Sigmoid colon (tissue), 7 donors: Measurements from ENCODE around the gene PARD3. TPM values are rescaled to one million over a fixed set of nuclear protein-coding genes. Genes with fewer than 3 reads are reported as not detected.

ENCODE experiments used
- DNase-seq: peaks from one replicate; pipeline ENCODE4 v3.0.0-alpha.2; 2019
- H3K27ac ChIP-seq, 4 donors: fragments of 200-600 bp; sonication (generic); one replicate each; pipeline ENCODE4 v1.5.1; 2016 to 2019; ENCODE audit warnings: mild to moderate bottlenecking in 1 of 4
- H3K27me3 ChIP-seq, 3 donors: fragments of 200-600 bp; sonication (generic); one replicate each; pipeline ENCODE4 v1.5.1; 2019; ENCODE audit warnings: mild to moderate bottlenecking in 1 of 3
- H3K36me3 ChIP-seq, 4 donors: fragments of 200-600 bp; sonication (generic); one replicate each; pipeline ENCODE4 v1.5.1; 2016 to 2019
- H3K4me1 ChIP-seq, 4 donors: fragments of 200-600 bp; sonication (generic); one replicate each; pipeline ENCODE4 v1.5.1; 2017 to 2019
- H3K4me3 ChIP-seq, 4 donors: fragments of 200-600 bp; sonication (generic); one replicate each; pipeline ENCODE4 v1.5.1; 2017 to 2019; ENCODE audit warnings: mild to moderate bottlenecking in 2 of 4, moderate library complexity in 1 of 4
- H3K9me3 ChIP-seq, 4 donors: fragments of 200-600 bp in 3 of 4; sonication (generic) in 3 of 4; one replicate each; pipeline versions ENCODE4 v1.5.1 to v1.6.1; 2013 to 2019
- CTCF ChIP-seq, 4 experiments: fragments of 450-650 bp in 3 of 4; fragments of 200-600 bp in 1 of 4; IDR thresholded peaks; one replicate each; pipeline ENCODE4 v1.5.1; 2016 to 2019; ENCODE audit warnings: antibody characterized with exemption in 4 of 4, mild to moderate bottlenecking in 3 of 4, moderate library complexity in 2 of 4
- EP300 ChIP-seq, 4 donors: sonication (generic); formaldehyde crosslinking; IDR thresholded peaks; one replicate each; pipeline ENCODE4 v1.6.1; 2017; ENCODE audit warnings: antibody characterized with exemption in 4 of 4
- POLR2A ChIP-seq, 2 donors: fragments of 450-650 bp; IDR thresholded peaks; one replicate each; pipeline ENCODE4 v1.6.1; 2016; ENCODE audit warnings: antibody characterized with exemption in 2 of 2, mild to moderate bottlenecking in 2 of 2, moderate library complexity in 2 of 2
- POLR2AphosphoS5 ChIP-seq, 4 donors: sonication (generic); formaldehyde crosslinking; IDR thresholded peaks; one replicate each; pipeline ENCODE4 v1.6.1; 2017; ENCODE audit warnings: antibody characterized with exemption in 4 of 4
- WGBS, 2 donors: extraction: QIAGEN DNeasy Blood & Tissue Kit; methylation state at CpG; one replicate each; pipeline ENCODE4 v1.1.7; 2013; 5-methylcytosine and 5-hydroxymethylcytosine counted together
- intact Hi-C: fragments of 100-400 bp; cut with DNase I; formaldehyde crosslinking; loops from one replicate; pipeline ENCODE4 v1.15.1; 2023
- polyA plus RNA-seq, 3 donors: library from polyadenylated mRNA; stranded (reverse); fragments of 200-250 nt; gene quantifications; one replicate each; pipeline ENCODE4 v1.2.3, GENCODE V29; 2013
- total RNA-seq, 4 donors: library from RNA; depleted of rRNA; stranded (reverse); fragments of >200 nt; gene quantifications; one replicate each; pipeline ENCODE4 v1.1.0, GENCODE V29; 2016
- donor health status: healthy with polysubstance abuse.
- donor health status: Bipolar disorder and iron deficiency.
- donor health status: healthy.

PARD3 gene
- total and polyA plus RNA-seq, 7 donors: 17.5 to 96.4 (median 75.9) TPM

- WGBS, 2 donors: 41 to 70% methylated on average over 7 of the region's 7 CpGs
- Histone ChIP-seq H3K4me1 (peaks cover 0 to 76% (median 50%) of the 10 kb centered on the region in 4 donors), H3K36me3 (no peaks in the 10 kb centered on the region), H3K9me3 (no peaks in the 10 kb centered on the region), H3K27me3 (no peaks in the 10 kb centered on the region), H3K27ac (peak overlapping the region in 1 of 4 donors; percentile 4), H3K4me3 (no peak overlapping the region)
- intact Hi-C loops: no loop called here
- no peak for DNase-seq
- peak in 1 of 4 donors; percentile 11 for TF ChIP-seq POLR2AphosphoS5 (IDR thresholded peaks at IDR 0.05)
- TF ChIP-seq POLR2A (IDR thresholded peaks at IDR 0.05): no peak
Measured at GRCh38 chr10:34731885-34732701, 83.0 kb downstream of the PARD3 start.

- WGBS, 2 donors: 76 to 91% methylated on average over 2 of the region's 2 CpGs
- H3K27ac ChIP-seq: peak overlapping the region in 1 of 4 donors; percentile 4
- no peaks in the 10 kb centered on the region for H3K9me3 ChIP-seq
- no peak for TF ChIP-seq POLR2A (IDR thresholded peaks at IDR 0.05)
- no peak for TF ChIP-seq CTCF (IDR thresholded peaks at IDR 0.05)
- H3K27me3 ChIP-seq: no peaks in the 10 kb centered on the region
- peaks cover 0 to 83% (median 51%) of the 10 kb centered on the region in 4 donors for H3K4me1 ChIP-seq
- no peak overlapping the region for H3K4me3 ChIP-seq
- intact Hi-C loops: no loop called here
- H3K36me3 ChIP-seq: no peaks in the 10 kb centered on the region
- no peak for DNase-seq
Measured at GRCh38 chr10:34731213-34731612, 83.9 kb downstream of the PARD3 start.

DNA sequence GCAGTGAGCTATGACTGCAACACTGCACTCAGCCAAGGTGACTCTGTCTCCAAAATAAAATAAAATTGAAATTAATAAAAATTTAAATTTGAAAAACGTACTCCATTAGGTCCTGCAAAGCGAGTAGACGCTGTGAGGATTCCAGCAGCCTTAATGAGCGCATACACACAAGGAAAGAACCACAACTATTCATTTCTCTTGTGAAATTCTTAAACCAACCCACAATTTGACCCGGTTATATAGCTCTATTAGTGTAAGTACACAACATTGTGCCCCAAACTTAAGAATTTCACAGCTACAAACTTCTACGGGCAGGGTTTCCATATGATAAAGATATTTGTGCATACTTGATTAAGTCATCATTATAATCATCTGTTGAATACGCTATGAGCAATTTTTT lies 84.4 kb downstream of the PARD3 start:
- no peak overlapping the region for H3K27ac ChIP-seq
- 92 to 93% methylated on average over 7 of the region's 7 CpGs for WGBS, 2 donors
- H3K9me3 ChIP-seq: no peaks in the 10 kb centered on the region
- intact Hi-C loops: no loop called here
- TF ChIP-seq POLR2A (IDR thresholded peaks at IDR 0.05): no peak
- TF ChIP-seq CTCF (IDR thresholded peaks at IDR 0.05): no peak
- TF ChIP-seq POLR2AphosphoS5 (IDR thresholded peaks at IDR 0.05): no peak
- TF ChIP-seq EP300 (IDR thresholded peaks at IDR 0.05): no peak
- peaks cover 0 to 87% (median 48%) of the 10 kb centered on the region in 4 donors for H3K4me1 ChIP-seq
- H3K27me3 ChIP-seq: no peaks in the 10 kb centered on the region
- H3K4me3 ChIP-seq: no peak overlapping the region
- no peak for DNase-seq
- no peaks in the 10 kb centered on the region for H3K36me3 ChIP-seq

- intact Hi-C loops: loop anchor here (5.0 to 10.0 kb wide), 2 partner anchors 83 to 255 kb away; no protein-coding TSS in a partner anchor
- no peaks in the 10 kb centered on the region for H3K9me3 ChIP-seq
- no peaks in the 10 kb centered on the region for H3K27me3 ChIP-seq
- DNase-seq: no peak
- H3K4me3 ChIP-seq: no peak overlapping the region
- no peak overlapping the region for H3K27ac ChIP-seq
- peaks cover 0 to 82% (median 49%) of the 10 kb centered on the region in 4 donors for H3K4me1 ChIP-seq
- H3K36me3 ChIP-seq: no peaks in the 10 kb centered on the region
- TF ChIP-seq POLR2AphosphoS5 (IDR thresholded peaks at IDR 0.05) (no peak), POLR2A (IDR thresholded peaks at IDR 0.05) (no peak), EP300 (IDR thresholded peaks at IDR 0.05) (no peak), CTCF (IDR thresholded peaks at IDR 0.05) (no peak)
- 75 to 82% methylated on average over 5 of the region's 5 CpGs for WGBS, 2 donors
Measured at GRCh38 chr10:34729619-34730018, 85.5 kb downstream of the PARD3 start.

- Histone ChIP-seq H3K36me3 (no peaks in the 10 kb centered on the region), H3K4me1 (peaks cover 0 to 90% (median 61%) of the 10 kb centered on the region in 4 donors), H3K9me3 (no peaks in the 10 kb centered on the region), H3K27ac (peak overlapping the region in 3 of 4 donors; percentile 23 to 43 (median 41)), H3K27me3 (no peaks in the 10 kb centered on the region), H3K4me3 (no peak overlapping the region)
- DNase-seq: no peak
- intact Hi-C loops: loop anchor here (5.0 to 10.0 kb wide), 2 partner anchors 84 to 256 kb away; no protein-coding TSS in a partner anchor
- TF ChIP-seq EP300 (IDR thresholded peaks at IDR 0.05): no peak
- TF ChIP-seq POLR2AphosphoS5 (IDR thresholded peaks at IDR 0.05): no peak
- TF ChIP-seq CTCF (IDR thresholded peaks at IDR 0.05): no peak
- no peak for TF ChIP-seq POLR2A (IDR thresholded peaks at IDR 0.05)
- WGBS, 2 donors: 80 to 88% methylated on average over 1 of the region's 1 CpG
Measured at GRCh38 chr10:34728361-34728760, 86.7 kb downstream of the PARD3 start.
